ENCODE data around the gene FNTB. TPM values are rescaled to one million over a fixed set of nuclear protein-coding genes. Genes with fewer than 3 reads are reported as not detected.

FNTB gene
- total and polyA plus RNA-seq, 2 donors (not counting 3 experiments of a cell fraction or from before 2014, with no cell fraction given) = 21.0 to 21.6 TPM

GRCh38 chr14:64997108-64997794 is 10.6 kb downstream of the FNTB start:
- Histone ChIP-seq H3K4me3 (replicated peaks in 1 of 3; ENCODE audit: insufficient read depth in 1 of 3, low read depth in 1 of 3, low read length in 3 of 3) (no peak overlapping the region), H3K9me3 (replicated peaks; ENCODE audit: control insufficient read depth, insufficient read depth, low read length) (no peaks in the 10 kb centered on the region), H3K36me3 (ENCODE audit: control insufficient read depth in 2 of 2, extremely low read depth in 1 of 2, insufficient read depth in 2 of 2, low read length in 2 of 2) (no peaks in the 10 kb centered on the region), H3K4me1 (ENCODE audit: control insufficient read depth, extremely low read depth, insufficient read depth, low read length) (peaks cover 4% of the 10 kb centered on the region), H4K20me1 (replicated peaks; ENCODE audit: control insufficient read depth, extremely low read depth, insufficient read depth, low read length) (no peaks in the 10 kb centered on the region), H2AFZ (ENCODE audit: low read depth, low read length) (no peak overlapping the region), H3K9ac (replicated peaks; ENCODE audit: extremely low read depth, insufficient read depth, low read length) (no peak overlapping the region), H3K27me3 (ENCODE audit: control insufficient read depth in 2 of 2, insufficient read depth in 2 of 2, low read length in 2 of 2) (no peaks in the 10 kb centered on the region), H3K4me2 (ENCODE audit: insufficient read depth, low read length) (no peak overlapping the region), H3K27ac (ENCODE audit: insufficient read depth, low read depth, low read length) (no peak overlapping the region), H3K79me2 (ENCODE audit: control insufficient read depth, insufficient read depth, low read length) (no peaks in the 10 kb centered on the region), H3K9me1 (replicated peaks; ENCODE audit: control insufficient read depth, extremely low read depth, insufficient read depth, low read length) (no peaks in the 10 kb centered on the region)
- dilution Hi-C loops (cut with MboI; ENCODE audit: extremely low pct_ligation_motif_present, low sequenced_read_pairs) = no loop called here
- TF ChIP-seq EZH2 (IDR thresholded peaks at IDR 0.05; ENCODE audit: borderline replicate concordance, low read depth, low read length, severe bottlenecking) = no peak
- TF ChIP-seq GATA2 (IDR thresholded peaks at IDR 0.05; ENCODE audit: insufficient read depth, insufficient read length, low read depth, low read length) = no peak
- no peak for TF ChIP-seq MYC (IDR thresholded peaks at IDR 0.05; ENCODE audit: low read depth, low read length)
- TF ChIP-seq FOS (IDR thresholded peaks at IDR 0.05; ENCODE audit: borderline replicate concordance, insufficient read depth, low read length) = no peak
- no peak for TF ChIP-seq CTCF (IDR thresholded peaks at IDR 0.05; ENCODE audit: extremely low read depth in 1 of 2, insufficient read depth in 1 of 2, low read depth in 1 of 2, low read length in 2 of 2)
- no peak for TF ChIP-seq POLR2A (IDR thresholded peaks at IDR 0.05; ENCODE audit: low read depth, low read length)
- TF ChIP-seq MAX (IDR thresholded peaks at IDR 0.05; ENCODE audit: insufficient read depth, insufficient read length) = no peak
- TF ChIP-seq JUN (IDR thresholded peaks at IDR 0.05; ENCODE audit: borderline replicate concordance, insufficient read depth, insufficient read length, low read depth) = no peak
- DNase-seq (ENCODE audit: low read depth, low spot score) (no peak), FAIRE-seq (no peak)
- no TSS peak for BruUV-seq (replicated peaks)
- ChIA-PET POLR2A (no interaction called here), CTCF (interaction anchor here (0.8 to 6.0 kb wide), 2 partner anchors 9 to 10 kb away, joined by 3 to 32 read pairs; partner anchors contain the start of gene FNTB)
- intact Hi-C loops (cut with micrococcal nuclease) = no loop called here

All from endothelial cell of umbilical vein (primary cell).